T-cell (primary cell): Measurements from ENCODE around the gene ABCB10. TPM values are rescaled to one million over a fixed set of nuclear protein-coding genes. Genes with fewer than 3 reads are reported as not detected.

Source experiments
- ATAC-seq, 4 experiments: fragments of 200-7000 bp in 3 of 4; fragments of 150-1000 bp in 1 of 4; cut with Tn5 transposase; replicated peaks in 1 of 4; 1 replicate in 3 of 4; 2 replicates in 1 of 4; pipeline ENCODE4 v1.10.0; 2021; ENCODE audit warnings: moderate library complexity in 3 of 4, mild to moderate bottlenecking in 2 of 4, moderate number of reproducible peaks in 1 of 4
- CTCF ChIA-PET, 2 donors: fragments of 300-600 bp; sonication (Branson Sonifier 250); formaldehyde crosslinking; loops; one replicate each; lab custom pipeline; 2022; ENCODE audit warnings: antibody characterized with exemption in 2 of 2; lab: Charles Lee
- POLR2A ChIA-PET, 2 donors: fragments of 300-600 bp; sonication (Branson Sonifier 250); formaldehyde crosslinking; loops; one replicate each; lab custom pipeline; 2022; ENCODE audit warnings: antibody characterized with exemption in 2 of 2; lab: Charles Lee
- DNase-seq, 35 experiments: peaks; one replicate each; pipeline versions ENCODE4 v3.0.0 to v3.0.0-alpha.2; 2013 to 2023
- H3K27ac ChIP-seq: one replicate; pipeline ENCODE4 v1.5.1; 2013; ENCODE audit warnings: low read length
- H3K27me3 ChIP-seq, 2 experiments: replicated peaks in 1 of 2; 1 replicate in 1 of 2; 2 replicates in 1 of 2; pipeline versions ENCODE4 v1.6.1 to v1.7.0; 2013; ENCODE audit warnings: low read length in 1 of 2, mixed read lengths in 1 of 2; ENCODE audit not compliant: control insufficient read depth in 2 of 2, insufficient read depth in 2 of 2; ENCODE audit errors: extremely low read depth in 1 of 2
- H3K36me3 ChIP-seq, 2 donors: 1 replicate in 1 of 2; 2 replicates in 1 of 2; pipeline versions ENCODE4 v1.6.1 to v1.7.0; 2013; ENCODE audit warnings: low read length in 1 of 2; ENCODE audit not compliant: control insufficient read depth in 2 of 2, insufficient read depth in 1 of 2; ENCODE audit errors: extremely low read depth in 1 of 2
- H3K4me1 ChIP-seq, 2 experiments: 1 replicate in 1 of 2; 2 replicates in 1 of 2; pipeline versions ENCODE4 v1.6.1 to v1.7.0; 2013; ENCODE audit warnings: low read length in 2 of 2, mixed read lengths in 1 of 2; ENCODE audit not compliant: insufficient read depth in 2 of 2, control insufficient read depth in 1 of 2; ENCODE audit errors: extremely low read depth in 1 of 2
- H3K4me3 ChIP-seq, 2 donors: 1 replicate in 1 of 2; 2 replicates in 1 of 2; pipeline versions ENCODE4 v1.5.1 to v1.7.0; 2013; ENCODE audit warnings: mild to moderate bottlenecking in 2 of 2, low read length in 1 of 2, moderate library complexity in 1 of 2; ENCODE audit not compliant: control insufficient read depth in 1 of 2; ENCODE audit errors: extremely low read depth in 1 of 2
- H3K9me3 ChIP-seq: 2 replicates; pipeline ENCODE4 v1.7.0; 2013
- H3K27ac Mint-ChIP-seq, 2 donors: one replicate each; pipeline ENCODE4 v1.8.0; 2020 to 2021; ENCODE audit warnings: mild to moderate bottlenecking in 2 of 2, mixed read lengths in 2 of 2
- H3K27me3 Mint-ChIP-seq, 2 donors: one replicate each; pipeline ENCODE4 v1.8.0; 2021 to 2022; ENCODE audit warnings: mixed read lengths in 2 of 2
- H3K36me3 Mint-ChIP-seq: one replicate; pipeline ENCODE4 v1.8.0; 2021; ENCODE audit warnings: mixed read lengths
- H3K4me1 Mint-ChIP-seq, 3 donors: one replicate each; pipeline ENCODE4 v1.8.0; 2020 to 2022; ENCODE audit warnings: mixed read lengths in 3 of 3, mild to moderate bottlenecking in 1 of 3
- H3K4me3 Mint-ChIP-seq, 3 donors: one replicate each; pipeline ENCODE4 v1.8.0; 2020 to 2022; ENCODE audit warnings: mild to moderate bottlenecking in 3 of 3, mixed read lengths in 3 of 3, moderate library complexity in 3 of 3
- H3K9me3 Mint-ChIP-seq, 3 donors: one replicate each; pipeline ENCODE4 v1.8.0; 2020 to 2022; ENCODE audit warnings: mixed read lengths in 3 of 3
- WGBS: methylation state at CpG from one replicate; pipeline ENCODE4 v1.1.5; 2013; ENCODE audit warnings: missing lambda C conversion rate; ENCODE audit not compliant: insufficient coverage; 5-methylcytosine and 5-hydroxymethylcytosine counted together
- total RNA-seq, 35 experiments: library from RNA in 6 of 35; stranded (reverse) in 6 of 35; fragments of 120-200 nt in 1 of 35; gene quantifications; one replicate each; pipeline versions ENCODE4 v1.2.1 to v1.2.4 and lab custom pipeline; 2013 to 2026

ABCB10 gene
- total RNA-seq, 5 donors from 2014 or later (not counting 1 experiment from before 2014, with no cell fraction given): 15.8 to 18.9 (median 18.2) TPM

GRCh38 chr1:229572286-229572685, 13.8 kb upstream of the ABCB10 start:
- Mint-ChIP-seq H3K4me3 (no peak overlapping the region), H3K36me3 (no peaks in the 10 kb centered on the region), H3K27me3 (peaks cover 1 to 9% of the 10 kb centered on the region in 2 donors), H3K27ac (no peak overlapping the region), H3K9me3 (no peaks in the 10 kb centered on the region), H3K4me1 (no peaks in the 10 kb centered on the region)
- H3K9me3 ChIP-seq: no peaks in the 10 kb centered on the region
- WGBS: 33% methylated on average over 1 of the region's 2 CpGs
- no peaks in the 10 kb centered on the region for H3K36me3 ChIP-seq
- CTCF ChIA-PET: no interaction called here
- POLR2A ChIA-PET: no interaction called here
- ATAC-seq: no peak
- no peaks in the 10 kb centered on the region for H3K4me1 ChIP-seq
- H3K27me3 ChIP-seq: peaks cover 0 to 4% of the 10 kb centered on the region in 2 experiments
- H3K27ac ChIP-seq: no peak overlapping the region
- H3K4me3 ChIP-seq: no peak overlapping the region
- DNase-seq: no peak

GRCh38 chr1:229570891-229571516, 12.5 kb upstream of the ABCB10 start:
- Histone ChIP-seq H3K9me3 (no peaks in the 10 kb centered on the region), H3K27me3 (peaks cover 0 to 3% of the 10 kb centered on the region in 2 experiments), H3K4me1 (no peaks in the 10 kb centered on the region), H3K27ac (no peak overlapping the region), H3K4me3 (no peak overlapping the region), H3K36me3 (no peaks in the 10 kb centered on the region)
- Mint-ChIP-seq H3K4me3 (no peak overlapping the region), H3K27me3 (peaks cover 1 to 9% of the 10 kb centered on the region in 2 donors), H3K27ac (no peak overlapping the region), H3K9me3 (no peaks in the 10 kb centered on the region), H3K4me1 (no peaks in the 10 kb centered on the region), H3K36me3 (no peaks in the 10 kb centered on the region)
- CTCF ChIA-PET: no interaction called here
- POLR2A ChIA-PET: no interaction called here
- no peak for DNase-seq
- WGBS: no CpG with 5 or more reads among the region's 2 CpGs
- no peak for ATAC-seq

DNA sequence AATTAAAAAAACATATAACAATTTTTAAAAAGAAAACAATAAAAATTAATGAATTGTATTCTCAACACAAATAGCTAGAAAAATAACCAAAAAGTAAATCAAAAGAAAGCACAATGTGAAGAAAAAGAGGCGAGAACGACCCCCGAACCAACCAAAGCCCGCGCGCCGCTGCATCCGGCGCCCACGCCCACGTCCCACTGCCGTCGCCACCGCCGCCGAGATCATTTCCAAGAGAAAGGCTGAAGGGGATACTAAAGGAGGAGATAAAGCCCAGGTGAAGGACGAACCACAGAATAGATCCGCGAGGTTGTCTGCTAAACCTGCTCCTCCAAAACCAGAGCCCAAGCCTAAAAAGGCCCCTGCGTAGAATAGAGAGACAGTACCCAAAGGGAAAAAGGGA, 11.8 kb upstream of the ABCB10 start:
- H3K4me3 ChIP-seq: no peak overlapping the region
- no peak for ATAC-seq
- H3K9me3 ChIP-seq: no peaks in the 10 kb centered on the region
- Mint-ChIP-seq H3K9me3 (no peaks in the 10 kb centered on the region), H3K4me1 (no peaks in the 10 kb centered on the region), H3K36me3 (no peaks in the 10 kb centered on the region), H3K4me3 (no peak overlapping the region), H3K27ac (no peak overlapping the region), H3K27me3 (peaks cover 1 to 9% of the 10 kb centered on the region in 2 donors)
- no peak for DNase-seq
- H3K27me3 ChIP-seq: peaks cover 0 to 3% of the 10 kb centered on the region in 2 experiments
- ChIA-PET POLR2A (interaction anchor here in 1 of 2 donors (0.6 kb wide), 1 partner anchor 1635 kb away, joined by 3 read pairs; no protein-coding TSS in a partner anchor), CTCF (no interaction called here)
- no peak overlapping the region for H3K27ac ChIP-seq
- H3K36me3 ChIP-seq: no peaks in the 10 kb centered on the region
- WGBS: 85% methylated on average over 8 of the region's 20 CpGs
- H3K4me1 ChIP-seq: no peaks in the 10 kb centered on the region

DNA sequence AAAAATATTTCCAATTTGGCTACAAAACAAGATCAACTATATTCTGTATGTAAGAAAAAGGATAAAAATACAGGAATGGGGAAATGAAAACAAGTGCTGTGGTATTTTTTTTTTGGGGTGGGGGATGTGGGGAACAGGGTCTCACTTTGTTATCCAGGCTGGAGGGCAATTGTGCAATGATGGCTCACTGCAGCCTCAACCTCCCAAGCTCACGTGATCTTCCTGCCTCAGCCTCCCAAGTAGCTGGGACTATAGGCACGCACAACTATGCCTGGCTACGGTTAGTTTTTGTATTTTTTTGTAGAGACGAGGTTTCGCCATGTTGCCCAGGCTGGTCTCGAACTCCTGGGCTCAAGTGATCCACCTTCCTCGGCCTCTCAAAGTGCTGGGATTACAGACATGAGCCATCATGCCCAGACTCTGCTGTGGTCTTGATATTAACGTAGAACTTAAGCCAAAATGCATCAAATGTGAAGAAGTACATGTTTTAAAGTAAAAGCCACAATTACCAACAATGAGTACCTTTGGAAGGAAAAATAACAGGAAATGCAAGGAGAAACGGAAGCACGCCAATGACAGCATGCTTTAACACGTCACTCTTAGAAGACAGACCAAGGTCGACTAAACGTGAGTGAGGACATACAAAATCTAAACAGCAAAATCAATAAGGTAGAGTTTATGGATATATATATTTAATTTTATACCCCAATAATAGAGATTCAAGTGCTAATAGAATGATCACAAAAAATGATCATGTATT, 8.8 kb upstream of the ABCB10 start:
- Mint-ChIP-seq H3K36me3 (no peaks in the 10 kb centered on the region), H3K4me1 (no peaks in the 10 kb centered on the region), H3K4me3 (no peak overlapping the region), H3K27ac (no peak overlapping the region), H3K27me3 (peaks cover 0 to 1% of the 10 kb centered on the region in 2 donors), H3K9me3 (no peaks in the 10 kb centered on the region)
- Histone ChIP-seq H3K4me1 (no peaks in the 10 kb centered on the region), H3K27me3 (peaks cover 0 to 3% of the 10 kb centered on the region in 2 experiments), H3K4me3 (no peak overlapping the region), H3K36me3 (no peaks in the 10 kb centered on the region), H3K9me3 (no peaks in the 10 kb centered on the region), H3K27ac (no peak overlapping the region)
- POLR2A ChIA-PET: no interaction called here
- CTCF ChIA-PET: no interaction called here
- ATAC-seq: no peak
- 93% methylated on average over 6 of the region's 13 CpGs for WGBS
- no peak for DNase-seq

- H3K9me3 Mint-ChIP-seq: no peaks in the 10 kb centered on the region
- H3K4me3 ChIP-seq: no peak overlapping the region
- no peak overlapping the region for H3K4me3 Mint-ChIP-seq
- no CpG with 5 or more reads among the region's 5 CpGs for WGBS
- no peaks in the 10 kb centered on the region for H3K36me3 ChIP-seq
- H3K27ac Mint-ChIP-seq: no peak overlapping the region
- ChIA-PET CTCF (interaction anchor here in 1 of 2 donors (0.6 kb wide), 1 partner anchor 305 kb away, joined by 3 read pairs; no protein-coding TSS in a partner anchor), POLR2A (no interaction called here)
- H3K4me1 Mint-ChIP-seq: peaks cover 7 to 9% (median 7%) of the 10 kb centered on the region in 3 donors
- H3K36me3 Mint-ChIP-seq: no peaks in the 10 kb centered on the region
- no peak overlapping the region for H3K27ac ChIP-seq
- H3K4me1 ChIP-seq: peaks cover 2 to 6% of the 10 kb centered on the region in 2 experiments
- H3K27me3 Mint-ChIP-seq: peaks cover 0 to 1% of the 10 kb centered on the region in 2 donors
- DNase-seq: no peak
- H3K9me3 ChIP-seq: no peaks in the 10 kb centered on the region
- H3K27me3 ChIP-seq: peaks cover 0 to 3% of the 10 kb centered on the region in 2 experiments
- ATAC-seq: no peak
These were observed 5.2 kb upstream of the ABCB10 start for GRCh38 chr1:229563701-229564100.

- ChIA-PET CTCF (interaction anchor here in 1 of 2 donors (0.6 kb wide), 1 partner anchor 304 kb away, joined by 3 read pairs; no protein-coding TSS in a partner anchor), POLR2A (no interaction called here)
- Histone ChIP-seq H3K27ac (no peak overlapping the region), H3K9me3 (no peaks in the 10 kb centered on the region), H3K36me3 (no peaks in the 10 kb centered on the region), H3K4me3 (no peak overlapping the region), H3K27me3 (peaks cover 0 to 3% of the 10 kb centered on the region in 2 experiments), H3K4me1 (peaks cover 2 to 6% of the 10 kb centered on the region in 2 experiments)
- Mint-ChIP-seq H3K4me3 (no peak overlapping the region), H3K4me1 (peaks cover 7 to 9% (median 7%) of the 10 kb centered on the region in 3 donors), H3K27me3 (peaks cover 0 to 1% of the 10 kb centered on the region in 2 donors), H3K9me3 (no peaks in the 10 kb centered on the region), H3K36me3 (no peaks in the 10 kb centered on the region), H3K27ac (no peak overlapping the region)
- 76% methylated on average over 3 of the region's 7 CpGs for WGBS
- no peak for DNase-seq
- ATAC-seq: no peak
These were observed 4.7 kb upstream of the ABCB10 start for GRCh38 chr1:229563241-229563640.
